GM12878 (cell line): ENCODE results near the gene MAP1A. TPM values are rescaled to one million over a fixed set of nuclear protein-coding genes. Genes with fewer than 3 reads are reported as not detected.

Experiments
- ATAC-seq: fragments of 200-7000 bp; cut with Tn5 transposase; 3 replicates; pipeline ENCODE4 v1.9.1; 2020; ENCODE audit warnings: mild to moderate bottlenecking, moderate library complexity
- BruUV-seq: library from RNA; stranded (reverse); fragments of 400-500 nt; replicated peaks from 2 replicates; lab custom pipeline; 2021; lab: Mats Ljungman, UMichigan
- CTCF ChIA-PET: fragments of 300-600 bp; sonication (Branson Sonifier 250); formaldehyde crosslinking; extraction: SDS; loops from one replicate; lab custom pipeline; 2021; ENCODE audit warnings: inconsistent platforms; lab: Yijun Ruan, JAX
- POLR2A ChIA-PET: fragments of 350-600 bp; formaldehyde crosslinking; extraction: SDS; loops from one replicate; lab custom pipeline; 2021; ENCODE audit warnings: inconsistent platforms; lab: Charles Lee
- RAD21 ChIA-PET: fragments of 300-600 bp; sonication (Branson Sonifier 250); formaldehyde crosslinking; loops from one replicate; lab custom pipeline; 2023; ENCODE audit warnings: antibody characterized with exemption; ENCODE audit not compliant: unreplicated experiment; lab: Charles Lee
- SMC1A ChIA-PET: fragments of 300-600 bp; sonication (Branson Sonifier 250); formaldehyde crosslinking; loops from one replicate; lab custom pipeline; 2023; ENCODE audit not compliant: unreplicated experiment, uncharacterized antibody; lab: Charles Lee
- DNase-seq: peaks from one replicate; pipeline ENCODE4 v3.0.0-alpha.2; 2011; ENCODE audit warnings: low read depth, low spot score
- FAIRE-seq: peaks from 3 replicates; lab custom pipeline; 2011; peaks lifted over from hg19 to GRCh38; lab: Jason Lieb, UNC
- H2AFZ ChIP-seq: 2 replicates; pipeline ENCODE4 v1.6.0; 2011; ENCODE audit warnings: low read depth, low read length, control low read depth; ENCODE audit not compliant: control insufficient read depth
- H3K27ac ChIP-seq: 2 replicates; pipeline ENCODE4 v1.5.1; 2011; ENCODE audit warnings: control low read depth; ENCODE audit not compliant: control insufficient read depth, insufficient read depth
- H3K27me3 ChIP-seq, 2 experiments: replicated peaks in 1 of 2; 2 replicates each; pipeline versions ENCODE4 v1.6.0 to v1.6.1; 2011; ENCODE audit warnings: low read length in 1 of 2; ENCODE audit not compliant: control insufficient read depth in 2 of 2, insufficient read depth in 2 of 2
- H3K36me3 ChIP-seq, 2 experiments: 2 replicates each; pipeline ENCODE4 v1.5.1; 2011; ENCODE audit warnings: low read length in 1 of 2; ENCODE audit not compliant: control insufficient read depth in 2 of 2, insufficient read depth in 2 of 2
- H3K4me1 ChIP-seq: 2 replicates; pipeline ENCODE4 v1.6.1; 2011; ENCODE audit warnings: mild to moderate bottlenecking, low read length, moderate library complexity, mixed read lengths; ENCODE audit not compliant: control insufficient read depth, insufficient read depth
- H3K4me2 ChIP-seq: 2 replicates; pipeline ENCODE4 v1.6.0; 2011; ENCODE audit warnings: control low read depth; ENCODE audit not compliant: control insufficient read depth, insufficient read depth
- H3K4me3 ChIP-seq: fragments of 200-600 bp; sonication (generic); 2 replicates; pipeline ENCODE4 v1.5.1; 2016
- H3K79me2 ChIP-seq: 2 replicates; pipeline ENCODE4 v1.6.0; 2011; ENCODE audit warnings: low read length; ENCODE audit not compliant: control insufficient read depth, insufficient read depth
- H3K9ac ChIP-seq: 2 replicates; pipeline ENCODE4 v1.8.0; 2011; ENCODE audit warnings: low read length, control low read depth, mixed read lengths; ENCODE audit not compliant: control insufficient read depth, insufficient read depth
- H3K9me3 ChIP-seq: replicated peaks from 3 replicates; pipeline ENCODE4 v1.5.1; 2011; ENCODE audit warnings: mild to moderate bottlenecking, low read length; ENCODE audit not compliant: control insufficient read depth, insufficient read depth
- H4K20me1 ChIP-seq: 2 replicates; pipeline ENCODE4 v1.6.0; 2011; ENCODE audit not compliant: control insufficient read depth, insufficient read depth
- ATF7 ChIP-seq: fragments of 450-650 bp; IDR thresholded peaks from 2 replicates; pipeline ENCODE4 v1.6.1; 2016; ENCODE audit warnings: low read depth, mild to moderate bottlenecking
- BMI1 ChIP-seq: fragments of 450-650 bp; IDR thresholded peaks from 2 replicates; pipeline ENCODE4 v1.6.1; 2016; ENCODE audit warnings: mild to moderate bottlenecking, moderate library complexity, borderline replicate concordance
- FOXK2 ChIP-seq: fragments of 450-650 bp; IDR thresholded peaks from 2 replicates; pipeline ENCODE4 v1.6.1; 2017; ENCODE audit warnings: mild to moderate bottlenecking, moderate library complexity
- JUND ChIP-seq: IDR thresholded peaks from 2 replicates; pipeline ENCODE4 v1.6.1; 2012; ENCODE audit warnings: low read depth, mild to moderate bottlenecking, low read length, improper control_type of control experiment, moderate library complexity
- MTA3 ChIP-seq: IDR thresholded peaks from 2 replicates; pipeline ENCODE4 v1.6.1; 2012; ENCODE audit warnings: low read length, inconsistent platforms, borderline replicate concordance
- MXI1 ChIP-seq: fragments of 150-350 bp; IDR thresholded peaks from 2 replicates; pipeline ENCODE4 v1.6.1; 2011; ENCODE audit warnings: low read depth, mild to moderate bottlenecking, inconsistent platforms, low read length, improper control_type of control experiment
- RAD21 ChIP-seq: IDR thresholded peaks from 2 replicates; pipeline ENCODE4 v1.6.1; 2011; ENCODE audit warnings: mild to moderate bottlenecking, low read depth, low read length, moderate library complexity; ENCODE audit not compliant: insufficient read depth
- SIN3A ChIP-seq: IDR thresholded peaks from 2 replicates; pipeline ENCODE4 v1.6.1; 2012; ENCODE audit warnings: low read depth, low read length, improper control_type of control experiment
- TCF12 ChIP-seq: IDR thresholded peaks from 2 replicates; pipeline ENCODE4 v1.6.1; 2011; ENCODE audit warnings: low read depth, mild to moderate bottlenecking, low read length
- TCF7 ChIP-seq: IDR thresholded peaks from 2 replicates; pipeline ENCODE4 v1.6.1; 2014; ENCODE audit warnings: antibody characterized with exemption, borderline replicate concordance
- ZNF687 ChIP-seq: fragments of 450-650 bp; IDR thresholded peaks from 2 replicates; pipeline ENCODE4 v1.6.1; 2017; ENCODE audit warnings: mild to moderate bottlenecking, moderate library complexity
- WGBS: methylation state at CpG from one replicate; pipeline ENCODE4 v1.1.6; 2016; ENCODE audit warnings: low lambda C conversion rate; ENCODE audit not compliant: insufficient replicate concordance, insufficient coverage; ENCODE audit errors: missing lambda C conversion rate; 5-methylcytosine and 5-hydroxymethylcytosine counted together
- in situ Hi-C: fragments of 300-500 bp; cut with MboI; formaldehyde crosslinking; loops from 9 replicates; pipeline ENCODE4 v1.14.3; 2018; ENCODE audit warnings: mixed read lengths
- intact Hi-C: fragments of 100-400 bp; cut with micrococcal nuclease; formaldehyde crosslinking; loops from one replicate; pipeline ENCODE4 v1.14.2; 2022; ENCODE audit not compliant: unreplicated experiment
- polyA plus RNA-seq, 11 experiments: library from polyadenylated mRNA; depleted of rRNA in 4 of 11; unstranded in 6 of 11; stranded (reverse) in 5 of 11; fragments of >200 nt; fragmentation: Nextera tagmentation in 4 of 11; fragmentation: Illumina TruSeq in 1 of 11; extraction: Ambion mirVana in 4 of 11; extraction: Trizol in 1 of 11; gene quantifications; 1 replicate in 1 of 11; 2 replicates in 10 of 11; pipeline versions ENCODE4 v1.2.1 to v1.2.3, GENCODE V29; 2011 to 2016; ENCODE audit warnings: inconsistent platforms in 2 of 11, missing spikeins in 2 of 11, low read depth in 1 of 11
- total RNA-seq, 4 experiments: library from RNA; depleted of rRNA in 3 of 4; stranded (reverse); fragments of >200 nt in 3 of 4; fragmentation: Illumina TruSeq in 1 of 4; extraction: Trizol in 1 of 4; gene quantifications; 2 replicates each; pipeline versions ENCODE4 v1.2.1 to v1.2.3, GENCODE V29; 2013 to 2021
- TF ChIP-seq, protein P1 (sequence below): fragments of 450-650 bp; IDR thresholded peaks from 2 replicates; pipeline ENCODE4 v1.6.1; 2017; ENCODE audit warnings: mild to moderate bottlenecking
- TF ChIP-seq, protein P2 (sequence below): fragments of 450-650 bp; formaldehyde crosslinking; IDR thresholded peaks from 2 replicates; pipeline ENCODE4 v1.4.0; 2020; ENCODE audit warnings: mild to moderate bottlenecking, moderate library complexity

The MAP1A gene
- total and polyA plus RNA-seq, 10 of the 15 experiments (the other 5 are each of a cell fraction or from before 2014, with no cell fraction given), result under 0.01 to 0.10 (median 0.05) TPM

DNA sequence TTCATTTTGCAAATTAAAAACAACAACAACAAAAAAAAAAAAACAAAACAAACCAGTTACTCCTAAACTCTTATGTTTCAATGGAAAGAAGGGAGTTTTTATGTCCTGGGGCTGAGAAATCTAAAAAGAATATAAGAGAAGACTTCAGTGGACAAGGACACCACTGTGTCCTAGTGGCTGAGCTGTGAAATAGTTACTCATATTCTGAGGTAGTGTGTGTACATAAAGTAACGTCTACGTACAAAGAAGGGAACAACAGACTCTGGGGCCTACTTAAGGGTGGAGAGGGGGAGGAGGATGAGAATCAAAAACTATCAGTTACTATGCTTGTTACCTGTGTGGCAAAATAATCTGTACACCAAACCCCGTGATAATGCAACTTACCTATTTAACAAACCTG, 18.4 kb upstream of the MAP1A start (continued):
- TF ChIP-seq RAD21, result no peak
- TF ChIP-seq MXI1, result no peak
- no peak for TF ChIP-seq ATF7
- TF ChIP-seq ZNF687, result no peak
- no peak for TF ChIP-seq TCF12

- ChIA-PET RAD21 (interaction anchor here (1.4 kb wide), 1 partner anchor 15 kb away, joined by 4 read pairs; no protein-coding TSS in a partner anchor), SMC1A (interaction anchor here (1.9 kb wide), 1 partner anchor 10 kb away, joined by 5 read pairs; no protein-coding TSS in a partner anchor), POLR2A (no interaction called here), CTCF (interaction anchor here (1.9 kb wide), 1 partner anchor 12 kb away, joined by 5 read pairs; no protein-coding TSS in a partner anchor)
- Histone ChIP-seq H3K4me2 (no peak overlapping the region), H3K9ac (no peak overlapping the region), H3K79me2 (no peaks in the 10 kb centered on the region), H4K20me1 (no peaks in the 10 kb centered on the region), H3K27ac (no peak overlapping the region), H3K36me3 (no peaks in the 10 kb centered on the region), H3K4me3 (no peak overlapping the region), H2AFZ (no peak overlapping the region), H3K4me1 (no peaks in the 10 kb centered on the region), H3K27me3 (no peaks in the 10 kb centered on the region), H3K9me3 (no peaks in the 10 kb centered on the region)
- FAIRE-seq, result no peak
- 6% methylated on average over 1 of the region's 1 CpG for WGBS
- TF ChIP-seq, protein P1, sequence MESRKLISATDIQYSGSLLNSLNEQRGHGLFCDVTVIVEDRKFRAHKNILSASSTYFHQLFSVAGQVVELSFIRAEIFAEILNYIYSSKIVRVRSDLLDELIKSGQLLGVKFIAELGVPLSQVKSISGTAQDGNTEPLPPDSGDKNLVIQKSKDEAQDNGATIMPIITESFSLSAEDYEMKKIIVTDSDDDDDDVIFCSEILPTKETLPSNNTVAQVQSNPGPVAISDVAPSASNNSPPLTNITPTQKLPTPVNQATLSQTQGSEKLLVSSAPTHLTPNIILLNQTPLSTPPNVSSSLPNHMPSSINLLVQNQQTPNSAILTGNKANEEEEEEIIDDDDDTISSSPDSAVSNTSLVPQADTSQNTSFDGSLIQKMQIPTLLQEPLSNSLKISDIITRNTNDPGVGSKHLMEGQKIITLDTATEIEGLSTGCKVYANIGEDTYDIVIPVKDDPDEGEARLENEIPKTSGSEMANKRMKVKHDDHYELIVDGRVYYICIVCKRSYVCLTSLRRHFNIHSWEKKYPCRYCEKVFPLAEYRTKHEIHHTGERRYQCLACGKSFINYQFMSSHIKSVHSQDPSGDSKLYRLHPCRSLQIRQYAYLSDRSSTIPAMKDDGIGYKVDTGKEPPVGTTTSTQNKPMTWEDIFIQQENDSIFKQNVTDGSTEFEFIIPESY, result no peak
- TF ChIP-seq SIN3A (no peak), MTA3 (no peak), FOXK2 (no peak), JUND (no peak), BMI1 (no peak), TCF7 (no peak)
- TF ChIP-seq, protein P2, sequence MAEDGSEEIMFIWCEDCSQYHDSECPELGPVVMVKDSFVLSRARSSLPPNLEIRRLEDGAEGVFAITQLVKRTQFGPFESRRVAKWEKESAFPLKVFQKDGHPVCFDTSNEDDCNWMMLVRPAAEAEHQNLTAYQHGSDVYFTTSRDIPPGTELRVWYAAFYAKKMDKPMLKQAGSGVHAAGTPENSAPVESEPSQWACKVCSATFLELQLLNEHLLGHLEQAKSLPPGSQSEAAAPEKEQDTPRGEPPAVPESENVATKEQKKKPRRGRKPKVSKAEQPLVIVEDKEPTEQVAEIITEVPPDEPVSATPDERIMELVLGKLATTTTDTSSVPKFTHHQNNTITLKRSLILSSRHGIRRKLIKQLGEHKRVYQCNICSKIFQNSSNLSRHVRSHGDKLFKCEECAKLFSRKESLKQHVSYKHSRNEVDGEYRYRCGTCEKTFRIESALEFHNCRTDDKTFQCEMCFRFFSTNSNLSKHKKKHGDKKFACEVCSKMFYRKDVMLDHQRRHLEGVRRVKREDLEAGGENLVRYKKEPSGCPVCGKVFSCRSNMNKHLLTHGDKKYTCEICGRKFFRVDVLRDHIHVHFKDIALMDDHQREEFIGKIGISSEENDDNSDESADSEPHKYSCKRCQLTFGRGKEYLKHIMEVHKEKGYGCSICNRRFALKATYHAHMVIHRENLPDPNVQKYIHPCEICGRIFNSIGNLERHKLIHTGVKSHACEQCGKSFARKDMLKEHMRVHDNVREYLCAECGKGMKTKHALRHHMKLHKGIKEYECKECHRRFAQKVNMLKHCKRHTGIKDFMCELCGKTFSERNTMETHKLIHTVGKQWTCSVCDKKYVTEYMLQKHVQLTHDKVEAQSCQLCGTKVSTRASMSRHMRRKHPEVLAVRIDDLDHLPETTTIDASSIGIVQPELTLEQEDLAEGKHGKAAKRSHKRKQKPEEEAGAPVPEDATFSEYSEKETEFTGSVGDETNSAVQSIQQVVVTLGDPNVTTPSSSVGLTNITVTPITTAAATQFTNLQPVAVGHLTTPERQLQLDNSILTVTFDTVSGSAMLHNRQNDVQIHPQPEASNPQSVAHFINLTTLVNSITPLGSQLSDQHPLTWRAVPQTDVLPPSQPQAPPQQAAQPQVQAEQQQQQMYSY (CRISPR knock-in tag), result no peak
- no peak for DNase-seq
- ATAC-seq, result no peak
- no TSS peak for BruUV-seq
- in situ Hi-C loops, result no loop called here
- intact Hi-C loops, result no loop called here
These were observed 17.8 kb upstream of the MAP1A start for GRCh38 chr15:43499635-43500034.
